ENCODE measurements around the gene MYO7A.

DNA sequence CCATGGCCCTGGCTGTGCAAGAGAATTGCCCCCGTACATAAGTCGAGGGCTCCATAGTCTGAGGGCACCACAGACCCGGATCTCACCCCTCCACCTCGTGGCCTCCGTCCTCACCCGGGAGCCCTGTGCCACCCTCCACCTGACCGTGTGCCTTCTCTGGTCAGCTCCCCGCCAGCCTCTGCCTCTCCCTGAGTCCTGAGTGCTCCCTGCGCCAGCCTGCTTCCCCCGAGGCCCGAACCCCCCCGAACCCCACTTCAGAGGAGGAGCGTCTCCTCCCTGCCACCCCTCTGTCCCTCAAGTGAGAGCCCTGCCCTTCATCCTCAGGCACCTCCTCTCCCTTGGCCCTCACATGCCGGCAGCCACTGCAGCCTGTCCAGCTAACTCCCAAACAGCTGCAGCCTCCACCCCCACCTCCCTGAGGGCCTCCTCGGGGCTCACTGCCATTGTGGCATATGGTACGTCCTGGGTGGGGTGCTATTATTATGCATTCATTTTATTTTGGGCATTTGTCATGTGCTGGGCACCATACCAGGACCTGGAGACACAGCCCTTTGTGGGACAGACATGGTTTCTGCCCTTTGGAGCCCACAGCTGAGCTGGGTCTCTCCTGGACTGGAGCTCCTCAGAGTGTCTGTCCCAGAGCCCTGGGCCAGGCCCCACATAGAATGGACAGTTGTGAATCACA, 67.2 kb downstream of the MYO7A start:
- no peak for TF ChIP-seq POLR2A (IDR thresholded peaks at IDR 0.05; ENCODE audit: low read depth)
- TF ChIP-seq, protein P1, sequence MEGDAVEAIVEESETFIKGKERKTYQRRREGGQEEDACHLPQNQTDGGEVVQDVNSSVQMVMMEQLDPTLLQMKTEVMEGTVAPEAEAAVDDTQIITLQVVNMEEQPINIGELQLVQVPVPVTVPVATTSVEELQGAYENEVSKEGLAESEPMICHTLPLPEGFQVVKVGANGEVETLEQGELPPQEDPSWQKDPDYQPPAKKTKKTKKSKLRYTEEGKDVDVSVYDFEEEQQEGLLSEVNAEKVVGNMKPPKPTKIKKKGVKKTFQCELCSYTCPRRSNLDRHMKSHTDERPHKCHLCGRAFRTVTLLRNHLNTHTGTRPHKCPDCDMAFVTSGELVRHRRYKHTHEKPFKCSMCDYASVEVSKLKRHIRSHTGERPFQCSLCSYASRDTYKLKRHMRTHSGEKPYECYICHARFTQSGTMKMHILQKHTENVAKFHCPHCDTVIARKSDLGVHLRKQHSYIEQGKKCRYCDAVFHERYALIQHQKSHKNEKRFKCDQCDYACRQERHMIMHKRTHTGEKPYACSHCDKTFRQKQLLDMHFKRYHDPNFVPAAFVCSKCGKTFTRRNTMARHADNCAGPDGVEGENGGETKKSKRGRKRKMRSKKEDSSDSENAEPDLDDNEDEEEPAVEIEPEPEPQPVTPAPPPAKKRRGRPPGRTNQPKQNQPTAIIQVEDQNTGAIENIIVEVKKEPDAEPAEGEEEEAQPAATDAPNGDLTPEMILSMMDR (IDR thresholded peaks at IDR 0.05), result no peak
- no peak for TF ChIP-seq POLR2AphosphoS5 (IDR thresholded peaks at IDR 0.05)
- no peak for TF ChIP-seq EP300 (IDR thresholded peaks at IDR 0.05)
